Stimulated activated naive CD4-positive, alpha-beta T cell treated with Interleukin-2 at 50 U/mL for 16 hours (primary cell): ENCODE data around the gene RFESD.
"Not testable (repeated sequence)": the region's sequence is repeated elsewhere in the genome, so short reads cannot be mapped to it uniquely, and the experiment has no call there.

Experiments used
- DNase-seq: peaks from one replicate; lab custom pipeline; 2025; lab: John Stamatoyannopoulos, UW

The RFESD gene

GRCh38 chr5:95628933-95629332, 17.6 kb upstream of the RFESD start:
- DNase-seq = no peak

GRCh38 chr5:95630394-95630917, 16.1 kb upstream of the RFESD start:
- DNase-seq = no peak

GRCh38 chr5:95631255-95631958, 15.2 kb upstream of the RFESD start:
- DNase-seq = no peak

- DNase-seq = peak; percentile 72
Measured at GRCh38 chr5:95631991-95632675, 14.4 kb upstream of the RFESD start.

- not testable (repeated sequence) for DNase-seq
Measured at GRCh38 chr5:95632942-95633341, 13.6 kb upstream of the RFESD start.

- DNase-seq = no peak
Measured at GRCh38 chr5:95633671-95634070, 12.9 kb upstream of the RFESD start.

- DNase-seq = no peak
Measured at GRCh38 chr5:95634081-95634480, 12.5 kb upstream of the RFESD start.

GRCh38 chr5:95638632-95639031, 7.9 kb upstream of the RFESD start:
- DNase-seq = no peak

- no peak for DNase-seq
Measured at GRCh38 chr5:95641741-95642220, 4.8 kb upstream of the RFESD start.

GRCh38 chr5:95643152-95643551, 3.4 kb upstream of the RFESD start:
- DNase-seq = no peak

- DNase-seq = no peak
Measured at GRCh38 chr5:95644351-95645042, 2.1 kb upstream of the RFESD start.

- DNase-seq = not testable (repeated sequence)
Measured at GRCh38 chr5:95646226-95646568, 380 bp upstream of the RFESD start.

- DNase-seq = no peak
Measured at GRCh38 chr5:95647886-95648860, 1.6 kb downstream of the RFESD start.

- no peak for DNase-seq
Measured at GRCh38 chr5:95649274-95649673, 2.7 kb downstream of the RFESD start.

GRCh38 chr5:95649842-95650620, 3.5 kb downstream of the RFESD start:
- DNase-seq = no peak

GRCh38 chr5:95652849-95653248, 6.3 kb downstream of the RFESD start:
- DNase-seq = no peak

- DNase-seq = no peak
Measured at GRCh38 chr5:95654196-95654595, 7.6 kb downstream of the RFESD start.

- DNase-seq = no peak
Measured at GRCh38 chr5:95655575-95655974, 9.0 kb downstream of the RFESD start.

GRCh38 chr5:95660060-95660459, 13.5 kb downstream of the RFESD start:
- no peak for DNase-seq

GRCh38 chr5:95662946-95663345, 16.4 kb downstream of the RFESD start:
- no peak for DNase-seq
